Skeletal muscle satellite cell (primary cell): ENCODE measurements around the gene NHLRC1.
A peak's percentile ranks its signal among the peaks of the same experiment; 100 is the strongest.
"Not testable (repeated sequence)": the region's sequence is repeated elsewhere in the genome, so short reads cannot be mapped to it uniquely, and the experiment has no call there.

ENCODE experiments used
- H3K27me3 ChIP-seq: 2 replicates; pipeline ENCODE4 v1.7.0; 2013; ENCODE audit warnings: low read length; ENCODE audit not compliant: control insufficient read depth, insufficient read depth
- H3K36me3 ChIP-seq: 2 replicates; pipeline ENCODE4 v1.7.0; 2013; ENCODE audit warnings: mild to moderate bottlenecking, control low read depth, low read length; ENCODE audit not compliant: insufficient read depth
- H3K4me1 ChIP-seq: 2 replicates; pipeline ENCODE4 v1.7.0; 2013; ENCODE audit warnings: low read length; ENCODE audit not compliant: control insufficient read depth, insufficient read depth
- H3K4me2 ChIP-seq: 2 replicates; pipeline ENCODE4 v1.7.0; 2013; ENCODE audit warnings: mild to moderate bottlenecking, low read length
- H3K4me3 ChIP-seq: 2 replicates; pipeline ENCODE4 v1.7.0; 2013; ENCODE audit warnings: low read length
- H3K9ac ChIP-seq: 2 replicates; pipeline ENCODE4 v1.7.0; 2013; ENCODE audit warnings: mild to moderate bottlenecking, low read depth, low read length, moderate library complexity
- H3K9me3 ChIP-seq: replicated peaks from 2 replicates; pipeline ENCODE4 v1.7.0; 2013; ENCODE audit warnings: mild to moderate bottlenecking, control low read depth, low read length

NHLRC1 gene

DNA sequence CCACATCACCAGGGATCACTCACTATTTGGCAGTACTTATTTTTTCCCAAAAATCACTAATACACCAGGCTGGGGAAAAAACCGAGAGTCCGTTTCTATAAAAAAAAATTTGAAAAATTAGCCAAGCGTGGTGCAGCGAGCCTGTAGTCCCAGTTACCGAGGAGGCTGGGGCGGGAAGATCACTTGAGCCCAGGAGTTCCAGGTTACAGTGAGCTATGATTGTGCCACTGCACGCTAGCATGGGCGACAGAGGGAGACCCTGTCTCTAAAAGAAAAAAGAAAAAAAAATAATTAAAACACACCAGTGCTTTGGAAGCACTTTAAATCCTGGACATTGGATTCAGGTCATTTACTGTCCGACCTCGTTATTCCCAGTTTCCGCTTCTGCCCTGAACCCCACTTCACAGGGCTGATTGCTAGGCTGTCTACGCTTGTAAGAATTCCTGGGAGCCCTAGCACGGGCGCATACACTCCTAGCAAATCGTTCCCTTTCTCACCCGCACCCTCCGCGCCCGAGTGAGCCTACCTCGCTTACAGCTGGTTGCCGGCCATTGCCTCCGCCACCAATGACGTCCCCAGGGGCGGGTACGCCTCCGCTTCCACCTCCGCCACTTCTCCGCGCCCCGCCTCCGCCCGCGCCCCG, 32.2 kb upstream of the NHLRC1 start, which contains the start of gene TPMT:
TPMT (minus strand) TSS at position 571 of the 643 bp plus-strand sequence. CDS start 5,950 bp downstream, outside the sequence.
- no peaks in the 10 kb centered on the region for H3K27me3 ChIP-seq
- H3K4me3 ChIP-seq: peak within 1 kb of the TSS; percentile 92
- peaks cover 2% of the 10 kb centered on the region for H3K36me3 ChIP-seq
- peak within 1 kb of the TSS; percentile 90 for H3K9ac ChIP-seq
- H3K4me2 ChIP-seq: peak within 1 kb of the TSS; percentile 92
- H3K4me1 ChIP-seq: peaks cover 15% of the 10 kb centered on the region
- H3K9me3 ChIP-seq: no peaks in the 10 kb centered on the region

- Histone ChIP-seq H3K9me3 (no peaks in the 10 kb centered on the region), H3K36me3 (no peaks in the 10 kb centered on the region), H3K4me3 (peak overlapping the region; percentile 12), H3K27me3 (no peaks in the 10 kb centered on the region), H3K4me2 (peak overlapping the region; percentile 84), H3K4me1 (peaks cover 21% of the 10 kb centered on the region), H3K9ac (peak overlapping the region; percentile 15)
Measured at GRCh38 chr6:18153311-18153703, 30.8 kb upstream of the NHLRC1 start.

GRCh38 chr6:18151801-18152200, 29.3 kb upstream of the NHLRC1 start:
- peaks cover 35% of the 10 kb centered on the region for H3K4me1 ChIP-seq
- no peaks in the 10 kb centered on the region for H3K36me3 ChIP-seq
- H3K27me3 ChIP-seq: no peaks in the 10 kb centered on the region
- H3K9me3 ChIP-seq: no peaks in the 10 kb centered on the region
- no peak overlapping the region for H3K9ac ChIP-seq
- H3K4me2 ChIP-seq: no peak overlapping the region
- no peak overlapping the region for H3K4me3 ChIP-seq

GRCh38 chr6:18151391-18151790, 28.9 kb upstream of the NHLRC1 start:
- H3K4me3 ChIP-seq, H3K27me3 ChIP-seq, H3K4me2 ChIP-seq, H3K9ac ChIP-seq, H3K9me3 ChIP-seq, H3K36me3 ChIP-seq: not testable (repeated sequence)
- H3K4me1 ChIP-seq: peaks cover 35% of the 10 kb centered on the region

DNA sequence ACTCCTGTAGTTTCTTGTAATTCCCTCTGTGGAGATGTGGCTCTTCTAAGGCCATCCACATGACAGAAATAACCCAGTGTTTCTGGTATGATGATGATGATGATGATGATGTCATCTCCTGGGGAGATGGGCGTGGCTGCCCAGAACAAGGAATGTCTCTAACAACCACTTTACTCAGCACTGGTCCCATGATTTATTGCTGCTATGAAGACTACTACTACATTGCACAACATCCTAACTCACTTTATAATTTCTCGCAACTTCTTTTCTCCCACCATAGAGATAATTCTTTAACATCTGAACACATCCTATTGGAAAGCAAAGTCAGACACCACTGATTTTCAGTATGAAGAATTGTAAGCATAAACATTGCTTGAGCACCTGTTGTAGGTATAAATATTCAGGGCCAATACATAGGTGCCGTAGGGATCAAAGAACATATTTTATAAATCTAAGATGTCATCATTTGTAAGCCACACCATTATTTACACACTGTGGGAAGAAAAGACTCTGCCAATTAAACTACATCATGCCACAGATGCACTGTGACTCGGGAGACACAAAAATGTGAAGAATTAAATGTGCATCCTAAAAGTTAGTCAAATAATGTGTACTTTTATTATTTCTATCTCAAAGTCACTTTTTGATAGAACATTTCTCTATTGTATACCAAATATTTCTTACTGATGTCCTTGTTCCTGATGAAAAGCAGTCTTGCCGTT, 26.0 kb upstream of the NHLRC1 start:
- no peaks in the 10 kb centered on the region for H3K9me3 ChIP-seq
- no peak overlapping the region for H3K4me2 ChIP-seq
- H3K9ac ChIP-seq: peak overlapping the region; percentile 18
- no peaks in the 10 kb centered on the region for H3K27me3 ChIP-seq
- no peak overlapping the region for H3K4me3 ChIP-seq
- H3K4me1 ChIP-seq: peaks cover 30% of the 10 kb centered on the region
- no peaks in the 10 kb centered on the region for H3K36me3 ChIP-seq

DNA sequence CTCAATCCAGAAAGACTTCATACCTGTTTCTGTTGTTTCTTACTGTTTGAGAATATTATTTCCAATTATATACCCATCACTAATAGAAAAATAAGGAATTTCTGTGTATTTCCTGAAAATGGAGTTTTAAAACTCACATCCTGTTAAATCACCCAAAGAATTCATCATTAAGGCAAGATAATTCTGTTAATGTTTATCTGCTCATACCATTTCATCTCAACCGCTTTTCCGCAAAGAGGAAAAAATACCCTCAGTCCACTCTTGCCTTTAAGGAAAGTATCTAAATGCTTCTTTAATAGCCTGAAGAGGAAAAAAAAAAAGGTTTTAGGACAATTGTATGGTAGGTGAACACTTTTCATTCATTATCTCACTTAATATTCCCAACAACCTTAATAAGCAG, 25.1 kb upstream of the NHLRC1 start:
- Histone ChIP-seq H3K27me3 (no peaks in the 10 kb centered on the region), H3K36me3 (no peaks in the 10 kb centered on the region), H3K4me1 (peaks cover 21% of the 10 kb centered on the region), H3K4me3 (no peak overlapping the region), H3K4me2 (no peak overlapping the region), H3K9ac (peak overlapping the region; percentile 57), H3K9me3 (no peaks in the 10 kb centered on the region)

GRCh38 chr6:18147160-18147559, 24.7 kb upstream of the NHLRC1 start:
- no peaks in the 10 kb centered on the region for H3K27me3 ChIP-seq
- no peaks in the 10 kb centered on the region for H3K36me3 ChIP-seq
- H3K4me2 ChIP-seq: no peak overlapping the region
- peaks cover 20% of the 10 kb centered on the region for H3K4me1 ChIP-seq
- H3K9me3 ChIP-seq: no peaks in the 10 kb centered on the region
- H3K4me3 ChIP-seq: no peak overlapping the region
- peak overlapping the region; percentile 57 for H3K9ac ChIP-seq

DNA sequence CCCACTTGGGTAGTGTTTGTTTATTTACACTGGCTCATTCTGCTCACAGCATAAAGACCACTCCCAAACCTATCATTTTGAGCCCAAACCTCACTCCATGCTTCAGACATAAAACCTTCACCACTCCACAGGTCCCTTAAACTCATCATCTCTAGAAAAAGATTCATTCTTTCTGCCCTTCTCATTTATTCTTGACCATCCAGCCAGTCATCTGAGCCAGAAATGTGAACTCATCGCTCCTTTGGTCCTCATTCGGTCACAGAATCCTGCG, 20.0 kb upstream of the NHLRC1 start:
- Histone ChIP-seq H3K4me3 (no peak overlapping the region), H3K4me2 (no peak overlapping the region), H3K27me3 (no peaks in the 10 kb centered on the region), H3K36me3 (peaks cover 13% of the 10 kb centered on the region), H3K9ac (no peak overlapping the region), H3K4me1 (peaks cover 6% of the 10 kb centered on the region), H3K9me3 (no peaks in the 10 kb centered on the region)

DNA sequence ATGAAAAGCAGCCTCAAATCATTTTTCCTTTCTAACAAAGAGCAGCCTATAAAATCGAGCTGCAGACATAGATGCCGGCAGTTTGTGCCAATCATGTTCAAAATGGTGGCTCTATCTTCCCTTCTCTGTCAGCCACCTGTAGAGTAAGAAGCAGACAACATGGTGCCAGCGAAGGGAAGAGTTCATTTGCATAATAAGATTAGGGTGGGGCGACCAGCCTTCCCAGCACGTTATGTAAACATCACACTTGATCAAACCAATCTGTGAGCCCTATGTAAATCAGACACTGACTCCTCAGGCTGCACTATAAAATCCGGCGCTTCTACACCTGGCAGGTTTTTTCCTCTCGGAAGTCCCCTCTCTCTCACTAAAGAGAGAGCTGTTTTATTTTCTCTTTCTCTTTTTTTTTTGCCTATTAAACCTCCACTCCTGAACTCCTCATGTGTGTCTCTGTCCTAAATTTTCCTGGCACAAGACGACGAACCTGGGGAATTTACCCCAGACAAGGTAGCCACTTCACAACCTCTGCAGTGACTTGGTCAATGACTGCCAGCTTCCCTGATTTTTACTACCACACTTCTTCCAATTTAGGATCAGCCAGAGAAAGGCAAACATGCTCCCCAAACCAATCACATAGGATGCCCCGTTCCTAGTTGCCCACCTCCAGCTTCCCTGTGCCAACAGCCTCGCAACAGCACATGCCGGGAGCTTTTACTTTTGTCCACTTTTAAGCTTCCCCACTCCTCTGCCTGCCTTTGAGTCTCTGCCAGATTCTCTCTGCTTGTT, 19.5 kb upstream of the NHLRC1 start:
- no peaks in the 10 kb centered on the region for H3K27me3 ChIP-seq
- H3K9me3 ChIP-seq: no peaks in the 10 kb centered on the region
- H3K36me3 ChIP-seq: peaks cover 13% of the 10 kb centered on the region
- H3K9ac ChIP-seq: no peak overlapping the region
- no peak overlapping the region for H3K4me2 ChIP-seq
- H3K4me3 ChIP-seq: no peak overlapping the region
- H3K4me1 ChIP-seq: peaks cover 2% of the 10 kb centered on the region

- H3K36me3 ChIP-seq: peaks cover 13% of the 10 kb centered on the region
- H3K4me1 ChIP-seq: no peaks in the 10 kb centered on the region
- no peaks in the 10 kb centered on the region for H3K9me3 ChIP-seq
- no peak overlapping the region for H3K4me3 ChIP-seq
- H3K27me3 ChIP-seq: no peaks in the 10 kb centered on the region
- H3K9ac ChIP-seq: no peak overlapping the region
- no peak overlapping the region for H3K4me2 ChIP-seq
Measured at GRCh38 chr6:18139935-18140621, 17.6 kb upstream of the NHLRC1 start.

- Histone ChIP-seq H3K27me3 (no peaks in the 10 kb centered on the region), H3K4me2 (no peak overlapping the region), H3K36me3 (peaks cover 13% of the 10 kb centered on the region), H3K9me3 (no peaks in the 10 kb centered on the region), H3K9ac (no peak overlapping the region), H3K4me1 (no peaks in the 10 kb centered on the region), H3K4me3 (no peak overlapping the region)
Measured at GRCh38 chr6:18138906-18139305, 16.4 kb upstream of the NHLRC1 start.
